Stimulated activated CD8-positive, alpha-beta memory T cell treated with anti-CD3 and anti-CD28 coated beads, Interleukin-7, amount 100 ng/mL, for 4 hours (primary cell): Measurements from ENCODE around the gene MYO7B.

Experiments
- DNase-seq, 2 donors: peaks; one replicate each; pipeline ENCODE4 v3.0.0-alpha.2; 2020; ENCODE audit warnings: low read depth in 2 of 2

Gene MYO7B

DNA sequence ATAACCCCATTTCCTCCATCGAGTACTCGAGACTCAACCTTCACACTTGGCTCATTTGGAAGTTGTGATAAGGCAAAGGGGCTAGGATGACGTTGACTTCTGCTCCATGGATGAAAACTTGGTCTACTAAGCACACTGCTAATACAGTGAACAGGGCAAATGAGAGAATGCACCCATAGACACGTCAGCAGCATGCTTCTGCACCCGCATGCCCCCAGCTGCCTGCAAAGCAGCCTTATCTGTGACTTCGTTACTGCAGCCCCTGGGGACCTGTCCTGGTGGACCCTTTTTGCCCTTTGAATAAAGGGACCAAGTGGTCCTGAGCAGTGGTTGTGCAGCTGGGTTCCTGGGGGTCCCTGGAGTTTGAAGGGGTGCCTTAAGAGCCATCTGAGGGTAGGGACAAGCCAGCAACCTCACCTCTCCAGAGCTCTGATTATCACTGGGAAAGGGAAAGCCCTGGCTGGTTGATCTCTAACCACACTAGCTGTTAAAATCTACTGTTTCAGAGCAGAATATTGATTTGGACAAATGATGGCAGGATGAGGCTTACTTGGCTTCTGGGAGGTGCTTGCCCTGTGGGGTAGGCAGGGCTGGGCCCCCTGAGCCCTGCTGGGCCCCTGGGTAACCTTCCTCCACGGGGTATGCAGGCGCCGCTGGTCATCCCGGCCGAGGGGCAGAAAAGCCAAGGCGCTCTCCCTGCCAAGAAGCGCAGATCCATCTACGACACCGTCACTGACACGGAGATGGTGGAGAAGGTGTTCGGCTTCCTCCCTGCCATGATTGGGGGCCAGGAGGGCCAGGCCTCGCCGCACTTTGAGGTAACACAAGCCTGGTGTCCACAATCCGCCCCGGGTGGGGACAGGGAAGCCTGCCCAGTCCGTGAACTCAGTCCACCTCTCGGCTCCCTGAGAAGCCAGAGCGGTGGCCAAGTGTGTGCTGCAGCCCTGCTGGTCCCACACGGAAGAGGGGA is 72.9 kb downstream of the MYO7B start:
- no peak for DNase-seq

DNA sequence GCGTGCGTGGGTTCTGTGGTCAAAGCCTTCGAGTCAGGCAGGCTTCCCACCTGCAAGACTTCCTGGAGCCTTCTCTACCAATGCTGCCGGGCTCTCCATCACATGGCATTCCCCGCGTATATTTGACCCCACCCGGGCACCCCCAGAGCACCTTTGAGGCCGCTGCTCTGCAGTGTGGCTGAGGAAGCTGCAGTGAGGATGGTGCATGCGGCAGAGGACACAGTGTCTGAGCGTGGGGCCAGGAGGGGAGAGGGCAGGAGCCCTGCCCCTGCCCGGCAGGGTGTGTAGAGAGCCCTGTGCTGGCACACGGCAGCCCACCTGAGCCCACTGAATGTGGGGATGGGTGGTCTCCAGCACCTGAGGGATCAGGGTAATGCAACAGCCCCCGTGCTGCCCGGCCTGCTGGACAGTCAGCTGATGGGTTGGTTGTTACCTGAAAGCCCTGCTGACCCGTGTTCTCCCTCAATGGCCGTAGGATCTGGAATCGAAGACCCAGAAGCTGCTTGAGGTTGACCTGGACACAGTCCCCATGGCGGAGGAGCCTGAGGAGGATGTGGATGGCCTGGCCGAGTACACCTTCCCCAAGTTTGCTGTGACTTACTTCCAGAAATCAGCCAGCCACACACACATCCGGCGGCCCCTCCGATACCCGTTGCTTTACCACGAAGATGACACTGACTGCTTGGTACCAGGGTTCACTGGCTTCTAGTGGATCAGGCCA is 73.7 kb downstream of the MYO7B start:
- no peak for DNase-seq

DNA sequence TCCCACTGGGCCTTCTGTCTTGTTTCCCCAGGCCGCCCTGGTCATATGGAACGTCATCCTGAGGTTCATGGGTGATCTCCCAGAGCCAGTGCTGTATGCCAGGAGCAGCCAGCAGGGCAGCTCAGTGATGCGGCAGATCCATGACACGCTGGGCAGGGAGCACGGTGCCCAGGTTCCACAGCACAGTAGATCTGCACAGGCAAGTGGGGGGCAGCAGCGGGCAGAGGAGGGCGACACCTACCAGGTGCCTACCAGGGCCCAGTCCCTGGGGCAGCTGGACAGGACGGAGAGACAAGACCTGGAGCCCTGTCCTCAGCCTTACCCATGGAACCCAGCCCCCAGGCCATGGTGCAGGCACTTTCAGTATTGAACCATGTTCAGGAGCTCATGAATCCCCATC is 74.3 kb downstream of the MYO7B start:
- no peak for DNase-seq

GRCh38 chr2:127610561-127610960 is 75.1 kb downstream of the MYO7B start:
- no peak for DNase-seq

- DNase-seq: no peak
Measured at GRCh38 chr2:127611076-127611925, 75.8 kb downstream of the MYO7B start.

- DNase-seq: no peak
Measured at GRCh38 chr2:127612111-127612822, 76.8 kb downstream of the MYO7B start.

DNA sequence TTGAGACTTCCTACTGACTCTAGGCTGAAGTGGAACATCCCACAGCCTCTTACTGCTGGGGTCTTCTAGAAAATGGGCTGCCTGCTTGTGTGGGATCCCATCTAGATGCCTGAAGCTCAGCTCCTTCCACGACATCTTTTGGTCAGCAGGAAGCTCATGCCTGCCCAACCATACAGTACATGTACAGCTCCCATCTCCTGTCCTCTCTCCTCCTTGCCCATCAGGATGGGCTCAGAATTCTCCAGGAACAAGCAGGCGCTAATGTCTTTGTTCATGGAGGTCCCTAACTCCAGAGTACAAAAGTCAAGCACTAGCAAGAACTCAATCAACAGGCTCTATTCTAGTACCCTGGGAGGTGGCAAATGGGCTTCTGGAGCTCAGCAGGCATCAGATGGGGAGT is 78.8 kb downstream of the MYO7B start:
- DNase-seq: no peak

- DNase-seq: no peak
Measured at GRCh38 chr2:127614731-127615130, 79.2 kb downstream of the MYO7B start.

DNA sequence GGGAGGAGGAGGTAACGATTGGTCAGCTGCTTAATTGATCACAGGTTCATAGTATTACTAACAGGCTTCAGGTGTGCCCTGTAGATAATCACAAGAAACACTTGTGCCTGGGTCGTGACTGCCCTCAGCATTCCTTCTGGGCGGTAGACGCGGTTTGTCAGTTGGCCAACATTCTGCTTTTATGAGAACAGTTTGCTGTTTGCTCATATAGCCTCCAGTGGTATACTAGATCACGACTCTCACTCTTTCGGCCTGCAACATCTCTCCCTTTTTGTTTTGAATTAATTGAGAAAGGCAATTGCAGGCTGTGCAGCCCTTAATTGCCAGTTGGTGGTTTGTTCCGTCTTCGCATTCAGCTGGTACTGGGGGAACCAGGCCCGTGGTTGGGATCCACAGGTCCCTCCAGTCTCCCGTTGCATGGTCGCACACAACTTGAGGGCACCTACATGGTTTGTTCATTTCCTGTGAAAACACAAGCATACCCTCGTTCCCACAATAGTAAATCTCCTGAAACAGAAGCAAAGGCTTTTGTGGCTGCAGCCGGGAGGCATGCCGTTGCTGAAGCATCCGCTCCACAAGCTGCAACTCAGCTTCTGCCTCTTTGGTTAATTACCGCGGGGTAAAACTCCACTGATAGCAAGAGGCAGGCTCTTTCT is 80.2 kb downstream of the MYO7B start:
- DNase-seq: no peak

DNA sequence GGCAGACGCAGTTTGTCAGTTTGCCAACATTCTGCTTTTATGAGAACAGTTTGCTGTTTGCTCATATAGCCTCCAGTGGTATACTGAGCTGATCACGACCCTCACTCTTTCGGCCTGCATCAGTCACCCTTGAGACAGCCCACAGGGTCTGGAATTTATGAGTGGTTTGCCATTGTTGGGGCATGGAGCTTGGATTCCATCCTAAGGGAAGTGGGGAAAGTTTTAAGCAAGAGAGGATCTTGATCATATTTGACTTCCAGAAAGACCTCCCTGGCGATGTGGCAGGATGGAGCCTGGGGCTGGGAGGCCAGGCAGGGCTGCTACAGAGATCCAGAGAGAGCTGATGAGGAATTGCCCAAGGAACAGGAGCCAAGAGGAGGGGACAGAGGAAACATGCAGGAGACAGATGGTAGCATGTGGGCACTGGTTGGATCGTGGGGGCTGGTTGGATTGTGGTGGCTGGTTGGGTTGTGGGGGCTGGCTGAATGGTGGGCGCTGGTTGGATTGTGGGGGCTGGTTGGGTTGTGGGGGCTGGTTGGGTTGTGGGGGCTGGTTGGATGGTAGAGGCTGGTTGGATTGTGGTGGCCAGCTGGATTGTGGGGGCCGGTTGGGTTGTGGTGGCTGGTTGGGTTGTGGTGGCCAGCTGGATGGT is 83.2 kb downstream of the MYO7B start:
- no peak for DNase-seq

DNA sequence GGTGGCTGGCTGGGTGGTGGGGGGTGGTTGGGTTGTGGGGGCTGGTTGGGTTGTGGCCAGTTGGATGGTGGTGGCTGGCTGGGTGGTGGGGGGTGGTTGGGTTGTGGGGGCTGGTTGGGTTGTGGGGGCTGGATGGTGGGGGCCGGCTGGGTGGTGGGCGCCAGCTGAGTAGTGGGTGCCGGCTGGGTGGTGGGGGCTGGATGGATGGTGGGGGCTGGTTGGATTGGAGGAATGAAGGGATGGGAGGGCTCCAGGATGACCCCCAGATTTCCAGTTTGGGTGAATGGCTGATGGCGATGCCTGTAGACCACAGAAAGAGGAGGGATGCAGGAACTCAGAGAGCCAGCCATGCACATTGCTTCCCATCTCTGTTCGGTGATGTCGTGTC is 83.7 kb downstream of the MYO7B start:
- DNase-seq: no peak

DNA sequence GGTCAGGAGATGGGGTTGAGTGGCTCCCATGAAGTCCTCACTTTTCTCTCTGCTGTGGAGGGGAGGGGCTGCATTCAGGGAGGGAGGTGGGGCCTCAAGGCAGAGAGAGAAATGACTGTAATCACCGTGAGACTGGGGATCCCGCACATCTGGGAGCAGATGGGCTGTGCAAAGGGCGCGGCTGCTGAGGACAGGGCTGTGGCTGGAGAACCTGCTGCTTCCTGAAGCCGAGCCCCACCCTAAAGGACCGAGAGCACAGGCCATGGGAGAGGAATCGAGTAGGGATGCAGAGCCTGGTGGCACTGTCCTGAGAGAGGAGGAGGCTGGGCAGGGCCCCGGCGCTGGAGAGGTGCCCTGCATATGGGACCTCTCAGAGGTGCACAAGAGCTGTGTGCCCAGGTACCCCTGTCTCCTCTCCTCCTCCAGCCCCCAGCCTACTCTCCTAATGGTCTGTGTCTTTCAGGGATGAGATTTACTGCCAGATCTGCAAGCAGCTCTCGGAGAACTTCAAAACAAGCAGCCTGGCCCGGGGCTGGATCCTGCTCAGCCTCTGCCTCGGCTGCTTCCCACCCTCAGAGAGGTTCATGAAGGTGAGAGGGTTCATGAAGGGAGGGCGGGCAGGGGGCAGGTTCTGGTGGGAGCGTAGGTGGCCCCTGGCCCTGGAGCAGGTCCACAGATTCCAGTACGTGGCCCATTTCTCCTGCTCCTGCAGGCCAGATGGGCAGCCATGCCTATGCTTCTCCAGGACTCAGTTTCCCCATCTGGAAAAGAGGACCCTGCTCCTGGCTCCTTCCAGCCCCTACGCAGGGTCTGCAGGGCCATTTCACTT is 84.6 kb downstream of the MYO7B start:
- DNase-seq: no peak

GRCh38 chr2:127620866-127621265 is 85.4 kb downstream of the MYO7B start:
- DNase-seq: no peak

GRCh38 chr2:127621981-127622431 is 86.5 kb downstream of the MYO7B start:
- DNase-seq: no peak

GRCh38 chr2:127622561-127623387 is 87.3 kb downstream of the MYO7B start:
- no peak for DNase-seq

DNA sequence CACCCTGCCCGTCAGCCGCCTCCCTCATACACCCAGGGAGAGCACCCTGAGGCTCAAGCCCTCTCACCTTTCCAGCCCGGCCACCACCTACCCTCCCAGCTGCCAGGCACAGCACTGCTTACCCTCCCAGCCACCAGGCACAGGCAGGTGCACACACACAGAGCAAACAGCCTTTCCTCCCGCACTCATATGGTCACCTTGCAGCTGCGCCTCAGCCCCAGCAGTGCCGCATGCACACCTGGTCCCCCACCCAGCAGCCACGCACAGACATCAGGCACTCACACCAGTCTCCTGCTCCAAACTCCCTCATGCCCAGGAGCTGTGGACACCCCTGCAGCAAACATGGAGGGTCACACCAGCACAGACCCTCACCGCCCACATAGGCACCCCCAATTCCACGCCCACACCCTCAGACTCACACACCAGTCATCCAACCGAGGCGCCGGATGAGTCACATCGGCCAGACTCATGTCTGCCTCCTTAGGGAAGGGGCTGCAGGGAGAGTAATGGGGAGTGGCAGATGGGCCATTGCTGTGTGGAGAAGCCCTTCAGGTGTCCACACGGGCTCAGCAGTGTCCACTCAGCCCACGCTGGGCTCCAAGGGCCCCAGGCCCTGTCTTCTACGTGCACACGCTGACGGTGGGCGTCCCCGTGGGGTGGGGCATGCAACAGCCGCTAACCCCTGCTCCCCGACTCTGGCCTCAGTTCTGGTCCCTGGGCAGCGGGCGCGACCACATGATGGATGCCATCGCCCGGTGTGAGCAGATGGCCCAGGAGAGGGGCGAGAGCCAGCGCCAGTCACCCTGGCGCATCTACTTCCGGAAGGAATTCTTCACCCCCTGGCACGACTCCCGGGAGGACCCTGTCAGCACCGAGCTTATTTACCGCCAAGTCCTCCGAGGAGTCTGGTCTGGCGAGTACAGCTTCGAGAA is 88.2 kb downstream of the MYO7B start:
- no peak for DNase-seq

- no peak for DNase-seq
Measured at GRCh38 chr2:127624320-127624755, 88.9 kb downstream of the MYO7B start.
